Kidney (tissue), 14 donors: ENCODE measurements around the gene NOLC1. TPM values are rescaled to one million over a fixed set of nuclear protein-coding genes. Genes with fewer than 3 reads are reported as not detected.

Source experiments
- DNase-seq, 5 donors: peaks; one replicate each; pipeline ENCODE4 v3.0.0-alpha.2; 2013 to 2020
- FAIRE-seq: peaks from 2 replicates; lab custom pipeline; 2012; peaks lifted over from hg19 to GRCh38; lab: Jason Lieb, UNC
- H3K27ac ChIP-seq, 2 donors: one replicate each; pipeline ENCODE4 v1.7.0; 2013; ENCODE audit warnings: low read depth in 2 of 2, low read length in 2 of 2, inconsistent platforms in 1 of 2
- H3K27me3 ChIP-seq: one replicate; pipeline ENCODE4 v1.7.1; 2013; ENCODE audit warnings: low read length, inconsistent platforms; ENCODE audit not compliant: control insufficient read depth, insufficient read depth
- H3K36me3 ChIP-seq, 3 donors: one replicate each; pipeline versions ENCODE4 v1.7.0 to v1.7.1; 2013; ENCODE audit warnings: low read length in 3 of 3, control low read depth in 1 of 3, inconsistent platforms in 1 of 3; ENCODE audit not compliant: insufficient read depth in 3 of 3, control insufficient read depth in 2 of 3
- H3K4me1 ChIP-seq, 3 donors: one replicate each; pipeline versions ENCODE4 v1.7.0 to v1.7.1; 2013; ENCODE audit warnings: low read length in 3 of 3, inconsistent platforms in 1 of 3, low read depth in 1 of 3; ENCODE audit not compliant: control insufficient read depth in 2 of 3, insufficient read depth in 2 of 3
- H3K4me3 ChIP-seq, 3 donors: one replicate each; pipeline versions ENCODE4 v1.7.0 to v1.8.1; 2013; ENCODE audit warnings: low read length in 3 of 3, control low read depth in 1 of 3, inconsistent platforms in 1 of 3
- H3K9ac ChIP-seq, 3 donors: one replicate each; pipeline versions ENCODE4 v1.7.0 to v1.7.1; 2013; ENCODE audit warnings: low read length in 3 of 3, control low read depth in 1 of 3, inconsistent platforms in 1 of 3
- H3K9me3 ChIP-seq, 3 donors: one replicate each; pipeline versions ENCODE4 v1.7.0 to v1.7.1; 2013; ENCODE audit warnings: low read length in 3 of 3, control low read depth in 1 of 3, inconsistent platforms in 1 of 3; ENCODE audit not compliant: control insufficient read depth in 2 of 3, insufficient read depth in 1 of 3
- intact Hi-C: fragments of 100-400 bp; cut with DNase I; formaldehyde crosslinking; loops from one replicate; pipeline ENCODE4 v1.11.1; 2022
- polyA plus RNA-seq: library from polyadenylated mRNA; stranded (reverse); fragments of 350-450 nt; fragmentation: Illumina TruSeq; extraction: RNeasy Lipid Tissue Mini Kit (QIAGEN cat#74804); gene quantifications from one replicate; pipeline ENCODE4 v1.2.3, GENCODE V29; 2014; ENCODE audit warnings: low read depth, low replicate concordance; ENCODE audit not compliant: insufficient read depth
- total RNA-seq: library from RNA; stranded (reverse); fragmentation: NEBNext Ultra II Directional; extraction: Animal tissue kit (Norgen Biotek cat#: 25700); gene quantifications from one replicate; pipeline ENCODE4 v1.2.1, GENCODE V29; 2021
- TF ChIP-seq, protein P1 (sequence below): IDR thresholded peaks from 3 replicates; pipeline ENCODE4 v1.5.1; 2012; ENCODE audit warnings: mild to moderate bottlenecking, moderate library complexity, borderline replicate concordance; ENCODE audit not compliant: insufficient read depth; ENCODE audit errors: extremely low read depth
- donor health status: control.
- donor health status: control.
- donor health status: control.
- donor health status: control.
- donor health status: control.
- donor health status: DM: yes; HTN: yes; CAD: no.
- donor health status: Normal renal cell carcinoma (clear cell type).

Gene NOLC1
- total and polyA plus RNA-seq, 2 donors from 2014 or later = 20.1 to 50.4 TPM

DNA sequence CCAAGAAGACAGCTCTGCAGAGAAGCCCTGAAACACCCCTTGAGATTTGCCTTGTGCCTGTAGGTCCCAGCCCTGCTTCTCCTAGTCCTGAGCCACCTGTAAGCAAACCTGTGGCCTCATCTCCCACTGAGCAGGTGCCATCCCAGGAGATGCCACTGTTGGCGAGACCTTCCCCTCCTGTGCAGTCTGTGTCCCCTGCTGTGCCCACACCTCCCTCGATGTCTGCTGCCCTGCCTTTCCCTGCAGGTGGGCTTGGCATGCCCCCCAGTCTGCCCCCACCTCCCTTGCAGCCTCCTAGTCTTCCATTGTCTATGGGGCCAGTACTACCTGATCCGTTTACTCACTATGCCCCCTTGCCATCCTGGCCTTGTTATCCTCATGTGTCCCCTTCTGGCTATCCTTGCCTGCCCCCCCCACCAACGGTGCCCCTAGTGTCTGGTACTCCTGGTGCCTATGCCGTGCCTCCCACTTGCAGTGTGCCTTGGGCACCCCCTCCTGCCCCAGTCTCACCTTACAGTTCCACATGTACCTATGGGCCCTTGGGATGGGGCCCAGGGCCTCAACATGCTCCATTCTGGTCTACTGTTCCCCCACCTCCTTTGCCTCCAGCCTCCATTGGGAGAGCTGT is 11.2 kb upstream of the NOLC1 start:
- TF ChIP-seq, protein P1, sequence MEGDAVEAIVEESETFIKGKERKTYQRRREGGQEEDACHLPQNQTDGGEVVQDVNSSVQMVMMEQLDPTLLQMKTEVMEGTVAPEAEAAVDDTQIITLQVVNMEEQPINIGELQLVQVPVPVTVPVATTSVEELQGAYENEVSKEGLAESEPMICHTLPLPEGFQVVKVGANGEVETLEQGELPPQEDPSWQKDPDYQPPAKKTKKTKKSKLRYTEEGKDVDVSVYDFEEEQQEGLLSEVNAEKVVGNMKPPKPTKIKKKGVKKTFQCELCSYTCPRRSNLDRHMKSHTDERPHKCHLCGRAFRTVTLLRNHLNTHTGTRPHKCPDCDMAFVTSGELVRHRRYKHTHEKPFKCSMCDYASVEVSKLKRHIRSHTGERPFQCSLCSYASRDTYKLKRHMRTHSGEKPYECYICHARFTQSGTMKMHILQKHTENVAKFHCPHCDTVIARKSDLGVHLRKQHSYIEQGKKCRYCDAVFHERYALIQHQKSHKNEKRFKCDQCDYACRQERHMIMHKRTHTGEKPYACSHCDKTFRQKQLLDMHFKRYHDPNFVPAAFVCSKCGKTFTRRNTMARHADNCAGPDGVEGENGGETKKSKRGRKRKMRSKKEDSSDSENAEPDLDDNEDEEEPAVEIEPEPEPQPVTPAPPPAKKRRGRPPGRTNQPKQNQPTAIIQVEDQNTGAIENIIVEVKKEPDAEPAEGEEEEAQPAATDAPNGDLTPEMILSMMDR = no peak
- no peaks in the 10 kb centered on the region for H3K4me1 ChIP-seq
- FAIRE-seq = no peak
- no peaks in the 10 kb centered on the region for H3K9me3 ChIP-seq
- peak in 1 of 5 donors; percentile 46 for DNase-seq
- H3K36me3 ChIP-seq = peaks cover 8 to 53% (median 34%) of the 10 kb centered on the region in 3 donors
- no peak overlapping the region for H3K27ac ChIP-seq
- H3K4me3 ChIP-seq = no peak overlapping the region
- intact Hi-C loops = no loop called here
- H3K27me3 ChIP-seq = no peaks in the 10 kb centered on the region
- no peak overlapping the region for H3K9ac ChIP-seq

DNA sequence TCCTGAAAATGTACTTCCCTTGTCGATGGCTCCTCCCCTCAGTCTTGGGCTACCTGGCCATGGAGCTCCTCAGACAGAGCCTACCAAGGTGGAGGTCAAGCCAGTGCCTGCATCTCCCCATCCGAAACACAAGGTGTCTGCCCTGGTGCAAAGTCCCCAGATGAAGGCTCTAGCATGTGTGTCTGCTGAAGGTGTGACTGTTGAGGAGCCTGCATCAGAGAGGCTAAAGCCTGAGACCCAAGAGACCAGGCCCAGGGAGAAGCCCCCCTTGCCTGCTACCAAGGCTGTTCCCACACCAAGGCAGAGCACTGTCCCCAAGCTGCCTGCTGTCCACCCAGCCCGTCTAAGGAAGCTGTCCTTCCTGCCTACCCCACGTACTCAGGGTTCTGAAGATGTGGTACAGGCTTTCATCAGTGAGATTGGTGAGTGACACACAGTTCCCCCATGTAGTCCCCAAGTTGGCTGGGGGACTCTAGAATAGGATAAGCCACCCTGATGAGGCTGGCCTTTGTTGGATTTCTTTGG is 10.5 kb upstream of the NOLC1 start:
- Histone ChIP-seq H3K9ac (no peak overlapping the region), H3K36me3 (peaks cover 8 to 53% (median 34%) of the 10 kb centered on the region in 3 donors), H3K27me3 (no peaks in the 10 kb centered on the region), H3K9me3 (no peaks in the 10 kb centered on the region), H3K4me1 (no peaks in the 10 kb centered on the region), H3K27ac (no peak overlapping the region), H3K4me3 (no peak overlapping the region)
- DNase-seq = peak in 1 of 5 donors; percentile 15
- intact Hi-C loops = no loop called here
- TF ChIP-seq, protein P1 = no peak
- FAIRE-seq = no peak

- TF ChIP-seq, protein P1 = no peak
- Histone ChIP-seq H3K27me3 (no peaks in the 10 kb centered on the region), H3K27ac (no peak overlapping the region), H3K9me3 (no peaks in the 10 kb centered on the region), H3K4me1 (peaks cover 0 to 4% (median 0%) of the 10 kb centered on the region in 3 donors), H3K36me3 (peaks cover 4 to 32% (median 13%) of the 10 kb centered on the region in 3 donors), H3K9ac (no peak overlapping the region), H3K4me3 (no peak overlapping the region)
- DNase-seq (peak in 1 of 5 donors; percentile 72), FAIRE-seq (no peak)
- intact Hi-C loops = no loop called here
Observed at GRCh38 chr10:102146971-102147428, 5.2 kb upstream of the NOLC1 start.
